Dermis lymphatic vessel endothelial cell (primary cell): ENCODE measurements around the gene OR5T3. TPM values are rescaled to one million over a fixed set of nuclear protein-coding genes. Genes with fewer than 3 reads are reported as not detected.

Experiments
- total RNA-seq: library from RNA; depleted of rRNA; stranded (reverse); fragments of >200 nt; gene quantifications from 2 replicates; pipeline ENCODE4 v1.2.1, GENCODE V29; 2014

The OR5T3 gene
- total RNA-seq = not detected in 2 replicates

DNA sequence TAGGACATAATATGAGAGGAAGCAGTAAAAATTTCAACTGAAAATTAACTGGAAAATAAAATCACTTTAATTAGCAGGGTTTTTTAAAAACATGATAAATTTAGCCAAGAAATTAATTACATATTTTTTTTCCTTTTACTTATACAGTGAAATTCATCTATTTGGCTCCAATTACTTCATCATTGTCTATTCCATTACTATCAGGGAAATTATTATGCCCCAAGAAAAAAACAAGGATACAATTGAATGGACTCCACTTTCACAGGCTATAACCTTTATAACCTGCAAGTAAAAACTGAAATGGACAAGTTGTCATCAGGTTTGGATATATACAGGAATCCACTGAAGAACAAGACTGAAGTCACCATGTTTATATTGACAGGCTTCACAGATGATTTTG, at the start of gene OR5T3:
OR5T3 (plus strand) TSS at position 301 of the 400 bp plus-strand sequence; CDS start at position 301, 0 bp downstream.

DNA sequence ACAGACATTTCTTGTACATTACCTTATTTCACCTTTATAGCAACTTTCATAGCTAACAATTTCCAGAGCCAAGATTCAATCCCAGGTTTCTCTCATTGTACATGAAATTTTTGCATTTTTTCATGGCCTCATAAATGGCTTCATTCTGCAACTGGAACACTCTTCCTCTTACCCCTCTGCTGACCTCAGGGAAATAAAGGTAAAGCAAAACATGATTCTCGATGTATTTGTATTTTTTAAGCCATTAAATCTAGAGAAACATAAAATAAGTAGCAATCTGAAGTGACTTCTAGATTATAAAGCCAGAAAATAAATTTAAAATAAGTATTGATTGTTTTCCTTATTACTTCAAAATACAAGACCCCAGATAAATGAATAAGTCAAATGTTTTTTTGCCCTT, 17.9 kb upstream of the OR5T3 start, which contains the start of gene OR5T2:
OR5T2 (minus strand) TSS at position 101 of the 400 bp plus-strand sequence. CDS start 1,193 bp downstream, outside the sequence.

DNA sequence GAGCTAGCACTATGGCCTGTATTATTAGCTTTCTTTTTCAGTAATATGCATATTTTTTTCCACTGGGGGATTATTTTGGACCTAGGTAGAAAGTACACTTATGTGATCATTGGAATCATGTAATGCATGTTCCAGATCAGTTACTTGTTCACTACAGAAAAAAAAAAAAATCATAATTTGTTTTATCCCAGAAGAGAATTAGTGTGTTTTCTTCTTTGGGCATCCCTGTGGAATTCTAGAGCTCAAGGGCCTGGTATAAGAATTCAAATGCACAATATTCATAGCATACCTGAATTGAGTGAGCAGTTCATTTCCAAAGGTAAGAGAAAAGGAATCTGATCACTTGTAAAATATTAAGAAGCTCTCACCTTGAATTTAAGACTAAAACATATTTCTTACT, 21.8 kb downstream of the OR5T3 start, which contains the start of gene OR5T1:
OR5T1 (plus strand) TSS at position 301 of the 400 bp plus-strand sequence. CDS start 1,485 bp downstream, outside the sequence.

DNA sequence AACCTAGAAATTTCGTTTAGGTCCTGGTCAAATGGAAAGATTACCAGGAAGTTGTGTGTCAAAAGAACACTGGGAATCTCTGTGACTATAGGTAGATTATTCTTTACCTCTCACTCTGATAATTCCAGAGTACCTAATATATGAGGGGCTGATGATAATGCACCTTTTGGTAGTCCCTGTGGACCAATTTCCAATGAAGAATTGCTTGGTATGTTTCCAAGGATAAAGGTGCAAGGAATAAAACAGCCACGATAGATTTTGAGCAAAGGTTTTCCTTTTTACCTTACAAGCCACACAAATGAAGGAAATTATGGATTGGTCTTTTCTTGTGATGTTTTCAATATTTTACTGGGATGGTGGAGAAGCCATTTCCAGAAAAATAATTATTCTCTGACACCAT, 40.1 kb downstream of the OR5T3 start, which contains the start of gene OR8H1:
OR8H1 (minus strand) TSS at position 101 of the 400 bp plus-strand sequence. CDS start 1,192 bp downstream, outside the sequence.

Other genes starting within 250 kb of the OR5T3 start
- gene OR5AS1, start 224.6 kb upstream of the OR5T3 start, total RNA-seq = not detected in 2 replicates
- not detected in 2 replicates for gene OR8I2, start 158.9 kb upstream of the OR5T3 start, total RNA-seq
- not detected in 2 replicates for gene OR8H2, start 148.6 kb upstream of the OR5T3 start, total RNA-seq
- gene OR8H3, start 129.9 kb upstream of the OR5T3 start, total RNA-seq = not detected in 2 replicates
- gene OR8J3, start 112.1 kb upstream of the OR5T3 start, total RNA-seq = not detected in 2 replicates
- not detected in 2 replicates for gene OR8K5, start 91.9 kb upstream of the OR5T3 start, total RNA-seq
- gene OR5J2, start 75.6 kb upstream of the OR5T3 start, total RNA-seq = not detected in 2 replicates
- gene OR5T2, start 18.0 kb upstream of the OR5T3 start, total RNA-seq = not detected in 2 replicates
- not detected in 2 replicates for gene OR5T1, start 21.9 kb downstream of the OR5T3 start, total RNA-seq
- gene OR8H1, start 40.0 kb downstream of the OR5T3 start, total RNA-seq = not detected in 2 replicates
- not detected in 2 replicates for gene OR8K3, start 62.9 kb downstream of the OR5T3 start, total RNA-seq
- not detected in 2 replicates for gene OR8K1, start 93.8 kb downstream of the OR5T3 start, total RNA-seq
- not detected in 2 replicates for gene OR8J1, start 102.0 kb downstream of the OR5T3 start, total RNA-seq
- not detected in 2 replicates for gene OR8U1, start 123.4 kb downstream of the OR5T3 start, total RNA-seq
- not detected in 2 replicates for gene OR5AL1, start 160.4 kb downstream of the OR5T3 start, total RNA-seq
- not detected in 2 replicates for gene OR5M3, start 221.1 kb downstream of the OR5T3 start, total RNA-seq
- gene OR5M8, start 239.1 kb downstream of the OR5T3 start, total RNA-seq = not detected in 2 replicates